ENCODE results near the gene ERG28. TPM values are rescaled to one million over a fixed set of nuclear protein-coding genes. Genes with fewer than 3 reads are reported as not detected.

The ERG28 gene
- total and polyA plus RNA-seq, 7 donors: 3.6 to 6.4 (median 5.2) TPM

DNA sequence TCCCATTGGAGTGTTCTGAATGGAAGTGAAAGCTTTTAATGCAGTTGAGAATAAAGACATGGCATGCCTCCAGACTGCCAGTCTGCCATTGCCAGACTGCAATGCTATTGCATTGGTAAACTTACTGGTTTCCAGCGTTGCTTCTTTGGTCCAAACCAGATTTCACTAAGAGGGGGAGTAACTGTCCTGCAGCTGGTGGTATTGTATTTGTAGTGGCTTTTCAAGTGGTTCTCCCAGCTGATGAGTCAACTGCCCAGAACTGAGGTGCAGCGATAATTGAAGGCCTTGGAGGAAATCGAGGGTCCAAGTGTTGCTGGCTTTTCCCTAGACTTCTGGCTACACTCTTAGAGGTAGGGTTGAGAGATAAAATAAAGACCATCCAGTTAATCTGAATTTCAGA, 31.9 kb downstream of the ERG28 start:
- no peak for ATAC-seq
- Histone ChIP-seq H3K4me3 (no peak overlapping the region), H3K9me3 (no peaks in the 10 kb centered on the region), H3K4me1 (no peaks in the 10 kb centered on the region), H3K27ac (no peak overlapping the region), H3K27me3 (ENCODE audit: insufficient read depth in 3 of 3, low read length in 2 of 3) (no peaks in the 10 kb centered on the region), H3K36me3 (ENCODE audit: insufficient read depth in 1 of 2, low read depth in 1 of 2) (no peaks in the 10 kb centered on the region)
- intact Hi-C loops (cut with DNase I): no loop called here
- TF ChIP-seq, protein P1, sequence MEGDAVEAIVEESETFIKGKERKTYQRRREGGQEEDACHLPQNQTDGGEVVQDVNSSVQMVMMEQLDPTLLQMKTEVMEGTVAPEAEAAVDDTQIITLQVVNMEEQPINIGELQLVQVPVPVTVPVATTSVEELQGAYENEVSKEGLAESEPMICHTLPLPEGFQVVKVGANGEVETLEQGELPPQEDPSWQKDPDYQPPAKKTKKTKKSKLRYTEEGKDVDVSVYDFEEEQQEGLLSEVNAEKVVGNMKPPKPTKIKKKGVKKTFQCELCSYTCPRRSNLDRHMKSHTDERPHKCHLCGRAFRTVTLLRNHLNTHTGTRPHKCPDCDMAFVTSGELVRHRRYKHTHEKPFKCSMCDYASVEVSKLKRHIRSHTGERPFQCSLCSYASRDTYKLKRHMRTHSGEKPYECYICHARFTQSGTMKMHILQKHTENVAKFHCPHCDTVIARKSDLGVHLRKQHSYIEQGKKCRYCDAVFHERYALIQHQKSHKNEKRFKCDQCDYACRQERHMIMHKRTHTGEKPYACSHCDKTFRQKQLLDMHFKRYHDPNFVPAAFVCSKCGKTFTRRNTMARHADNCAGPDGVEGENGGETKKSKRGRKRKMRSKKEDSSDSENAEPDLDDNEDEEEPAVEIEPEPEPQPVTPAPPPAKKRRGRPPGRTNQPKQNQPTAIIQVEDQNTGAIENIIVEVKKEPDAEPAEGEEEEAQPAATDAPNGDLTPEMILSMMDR (IDR thresholded peaks at IDR 0.05): no peak
- 83 to 91% (median 88%) methylated on average over 3 of the region's 3 CpGs for WGBS, 3 donors
- DNase-seq: no peak

DNA sequence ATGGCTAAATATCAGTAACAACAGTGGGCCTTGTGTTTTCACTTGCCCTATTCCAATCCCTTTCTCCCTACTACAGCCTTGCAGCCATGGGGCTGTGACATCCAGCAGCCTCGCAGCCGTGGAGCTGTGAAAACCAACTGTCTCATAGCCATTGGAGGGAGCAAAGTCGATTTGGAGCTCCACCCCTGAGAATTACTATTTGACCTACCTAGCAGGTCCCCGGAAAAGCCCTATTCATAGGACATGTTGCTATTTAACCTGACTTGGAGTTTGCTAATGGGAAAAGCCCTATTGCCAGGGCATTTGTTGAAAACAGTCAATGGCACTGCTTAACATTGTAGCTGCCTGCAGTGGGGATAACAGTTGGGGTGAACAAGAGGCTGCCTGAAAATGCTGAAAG, 33.3 kb downstream of the ERG28 start:
- H3K4me1 ChIP-seq: no peaks in the 10 kb centered on the region
- ATAC-seq: no peak
- TF ChIP-seq, protein P1 (IDR thresholded peaks at IDR 0.05): no peak
- no peaks in the 10 kb centered on the region for H3K27me3 ChIP-seq (ENCODE audit: insufficient read depth in 3 of 3, low read length in 2 of 3)
- no peaks in the 10 kb centered on the region for H3K36me3 ChIP-seq (ENCODE audit: insufficient read depth in 1 of 2, low read depth in 1 of 2)
- no peak overlapping the region for H3K27ac ChIP-seq
- no peaks in the 10 kb centered on the region for H3K9me3 ChIP-seq
- no peak for DNase-seq
- 76 to 85% (median 78%) methylated on average over 4 of the region's 4 CpGs for WGBS, 3 donors
- H3K4me3 ChIP-seq: no peak overlapping the region
- intact Hi-C loops (cut with DNase I): no loop called here

DNA sequence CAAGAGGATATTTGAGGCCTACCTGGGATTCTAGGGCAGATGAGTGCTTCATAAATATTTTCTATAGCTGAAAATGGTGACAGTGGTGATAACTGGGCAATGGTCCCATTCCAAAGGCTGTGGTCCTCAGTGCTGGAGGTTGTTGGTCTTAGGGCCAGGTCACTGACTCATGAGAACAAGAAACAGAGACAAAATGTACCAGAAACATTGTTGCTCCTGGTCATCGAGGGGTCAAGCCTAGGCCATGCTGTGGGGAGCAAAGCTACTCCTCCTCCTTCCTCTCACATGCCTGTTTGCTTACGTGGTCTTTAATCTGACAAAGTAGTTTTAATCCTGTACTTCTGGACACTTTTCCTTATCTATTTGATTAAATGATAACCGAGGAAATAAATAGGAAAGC, 33.8 kb downstream of the ERG28 start:
- no peaks in the 10 kb centered on the region for H3K27me3 ChIP-seq (ENCODE audit: insufficient read depth in 3 of 3, low read length in 2 of 3)
- no peak overlapping the region for H3K4me3 ChIP-seq
- H3K9me3 ChIP-seq: no peaks in the 10 kb centered on the region
- H3K4me1 ChIP-seq: no peaks in the 10 kb centered on the region
- WGBS, 3 donors: 80 to 86% (median 84%) methylated on average over 3 of the region's 3 CpGs
- intact Hi-C loops (cut with DNase I): no loop called here
- DNase-seq: no peak
- H3K27ac ChIP-seq: no peak overlapping the region
- no peak for ATAC-seq
- no peaks in the 10 kb centered on the region for H3K36me3 ChIP-seq (ENCODE audit: insufficient read depth in 1 of 2, low read depth in 1 of 2)
- TF ChIP-seq, protein P1 (IDR thresholded peaks at IDR 0.05): no peak

DNA sequence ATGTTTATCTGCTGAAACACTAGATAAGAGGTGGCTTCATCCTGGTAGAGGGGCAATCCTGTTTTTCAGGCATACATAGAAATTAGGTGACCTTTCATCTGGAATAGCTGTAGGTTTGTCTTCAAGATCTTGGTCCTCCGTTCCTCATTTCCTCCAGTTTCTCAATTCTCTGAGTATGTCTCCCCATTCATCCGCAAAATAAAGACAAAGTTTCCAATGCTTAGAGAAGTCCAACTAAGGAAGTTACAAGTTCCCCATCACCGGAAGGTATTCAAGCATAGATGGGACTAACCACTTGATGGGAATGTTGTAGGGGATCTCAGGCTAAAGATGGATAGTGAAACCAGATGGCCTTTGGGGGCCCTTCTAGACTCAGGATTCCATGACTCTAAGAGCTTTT, 34.3 kb downstream of the ERG28 start:
- Histone ChIP-seq H3K27ac (no peak overlapping the region), H3K9me3 (no peaks in the 10 kb centered on the region), H3K4me3 (no peak overlapping the region), H3K4me1 (no peaks in the 10 kb centered on the region), H3K36me3 (ENCODE audit: insufficient read depth in 1 of 2, low read depth in 1 of 2) (no peaks in the 10 kb centered on the region), H3K27me3 (ENCODE audit: insufficient read depth in 3 of 3, low read length in 2 of 3) (no peaks in the 10 kb centered on the region)
- TF ChIP-seq, protein P1 (IDR thresholded peaks at IDR 0.05): no peak
- WGBS, 3 donors: 92 to 99% (median 97%) methylated on average over 3 of the region's 3 CpGs
- DNase-seq (no peak), ATAC-seq (no peak)
- intact Hi-C loops (cut with DNase I): no loop called here

DNA sequence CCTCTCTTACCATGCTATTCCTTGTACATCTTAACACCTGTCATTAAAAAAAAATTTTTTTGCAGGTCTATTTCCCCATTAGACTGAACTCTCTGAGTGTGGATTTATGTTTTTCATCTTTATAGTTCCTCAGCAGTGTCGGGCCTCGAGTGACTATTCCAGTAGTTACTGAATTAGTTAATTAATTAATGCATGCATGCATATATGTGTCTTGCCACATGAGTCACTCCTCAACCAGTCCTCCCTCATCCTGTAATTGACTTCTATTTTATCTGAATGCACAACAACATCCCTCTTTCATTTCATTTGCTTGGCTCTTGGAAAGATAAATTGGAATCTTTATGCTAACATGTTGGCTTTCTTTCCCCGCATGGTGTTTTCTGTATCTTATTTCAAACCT, 35.6 kb downstream of the ERG28 start:
- intact Hi-C loops (cut with DNase I): no loop called here
- H3K4me1 ChIP-seq: no peaks in the 10 kb centered on the region
- TF ChIP-seq, protein P1 (IDR thresholded peaks at IDR 0.05): no peak
- H3K27me3 ChIP-seq (ENCODE audit: insufficient read depth in 3 of 3, low read length in 2 of 3): no peaks in the 10 kb centered on the region
- H3K9me3 ChIP-seq: no peaks in the 10 kb centered on the region
- no peak overlapping the region for H3K4me3 ChIP-seq
- 91 to 95% (median 93%) methylated on average over 3 of the region's 3 CpGs for WGBS, 3 donors
- H3K36me3 ChIP-seq (ENCODE audit: insufficient read depth in 1 of 2, low read depth in 1 of 2): no peaks in the 10 kb centered on the region
- ATAC-seq (no peak), DNase-seq (no peak)
- H3K27ac ChIP-seq: no peak overlapping the region

Measured in psoas muscle (tissue), 8 donors.